Cortex of kidney (tissue), 1 donor: ENCODE results near the gene EQTN.

Source experiments
- DNase-seq: peaks from one replicate; lab custom pipeline; 2025; lab: John Stamatoyannopoulos, UW

Gene EQTN

DNA sequence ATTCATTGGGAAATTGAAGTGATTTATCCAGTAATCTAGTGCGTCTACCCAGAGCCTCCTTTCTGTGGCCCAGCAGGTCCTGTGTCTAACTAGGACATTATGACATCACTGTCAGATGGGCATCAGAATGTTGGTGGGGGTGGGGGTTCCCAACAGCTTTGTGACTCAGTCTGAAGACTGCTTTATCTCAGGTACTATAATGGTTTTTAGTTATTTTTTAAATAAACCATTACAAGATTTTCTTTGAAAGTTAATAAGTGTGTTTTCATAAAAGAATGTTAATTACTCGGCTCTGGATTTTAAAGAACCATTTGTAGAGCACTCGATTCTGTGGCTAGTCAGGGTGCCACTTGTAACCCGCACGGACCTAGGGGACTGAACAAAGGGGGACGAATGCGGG lies at the start of gene EQTN:
Gene EQTN (minus strand): TSS at position 101 of the 400 bp plus-strand sequence. CDS start 95 bp downstream, at position 6.
- no peak for DNase-seq

DNA sequence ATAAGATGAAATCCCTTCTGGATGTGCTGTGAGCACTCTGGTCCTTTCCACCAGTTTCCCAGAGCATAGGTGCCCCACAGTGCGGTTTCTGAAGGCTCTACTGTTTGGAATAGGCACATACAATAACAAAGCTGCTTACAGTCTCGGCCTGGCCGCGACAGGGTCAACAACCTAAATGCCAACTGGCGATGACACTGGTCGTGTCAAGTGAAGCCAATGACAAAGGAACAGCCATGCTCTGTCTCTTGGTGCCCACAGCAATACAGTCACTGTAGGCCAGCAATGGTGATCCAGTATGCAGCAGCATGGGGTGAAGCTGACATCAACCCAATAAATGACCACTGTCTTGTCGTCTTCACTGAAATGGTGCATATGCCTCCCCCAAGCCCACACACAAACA lies 47.8 kb upstream of the EQTN start:
- DNase-seq, result no peak

DNA sequence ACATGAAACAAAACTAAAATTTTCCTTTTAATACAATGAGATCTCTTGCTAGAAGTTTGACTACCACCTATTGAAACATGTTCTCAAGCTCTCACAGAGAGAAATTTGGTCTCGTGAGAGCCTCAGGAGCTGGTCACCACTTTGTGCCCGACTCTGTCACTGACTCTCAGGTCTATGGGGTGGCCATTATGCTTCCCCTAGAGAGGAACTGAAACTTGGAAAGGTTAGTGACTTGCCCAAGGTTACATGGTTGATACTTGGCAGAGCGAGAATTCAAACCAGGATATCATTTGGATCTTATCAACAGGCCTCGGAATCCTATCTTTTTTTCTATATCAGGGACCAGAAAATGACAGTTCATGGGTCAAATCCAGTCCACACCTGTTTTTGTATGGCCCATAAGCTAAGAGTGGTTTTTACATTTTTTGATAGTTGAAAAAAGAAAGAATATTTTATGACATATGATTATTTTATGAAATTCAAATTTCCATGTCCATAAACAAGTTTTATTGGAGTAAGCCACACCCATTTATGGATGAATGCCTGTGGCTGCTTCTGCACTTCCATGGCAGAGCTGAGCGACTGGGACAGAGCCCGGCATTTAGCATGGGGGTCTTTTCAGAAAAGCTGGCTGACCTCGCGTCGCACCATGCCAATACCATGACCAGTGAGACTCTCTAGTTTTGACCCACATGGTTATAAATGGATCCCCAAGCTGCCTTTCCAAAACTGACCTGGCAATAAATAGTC lies 44.8 kb upstream of the EQTN start:
- no peak for DNase-seq

DNA sequence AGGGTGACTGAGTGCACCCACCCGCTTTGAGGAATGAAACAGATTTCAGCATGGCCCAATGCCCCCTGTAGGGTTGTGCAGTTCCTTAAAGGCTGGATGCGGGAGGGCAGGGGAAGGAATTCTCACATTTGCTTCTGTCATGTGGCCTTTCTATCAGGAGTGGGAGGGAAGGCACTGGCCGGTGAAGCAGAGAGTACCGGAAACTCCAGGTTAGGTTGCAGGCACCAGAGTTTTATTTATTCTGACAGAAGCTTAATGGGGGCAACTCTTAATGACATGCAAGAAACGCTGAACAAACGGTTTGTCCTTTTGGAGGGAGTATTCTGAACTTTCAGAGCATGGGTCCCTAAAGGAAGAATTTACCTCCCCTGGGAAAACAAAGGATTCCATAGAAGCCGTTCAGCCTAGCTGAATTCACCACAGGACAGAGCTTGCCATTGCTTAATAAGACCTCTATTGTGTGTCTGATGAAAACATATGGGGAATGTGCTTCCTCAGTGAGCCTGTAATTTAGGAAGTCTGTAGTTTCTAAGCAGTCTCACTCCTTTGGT lies 44.1 kb upstream of the EQTN start:
- DNase-seq, result no peak

DNA sequence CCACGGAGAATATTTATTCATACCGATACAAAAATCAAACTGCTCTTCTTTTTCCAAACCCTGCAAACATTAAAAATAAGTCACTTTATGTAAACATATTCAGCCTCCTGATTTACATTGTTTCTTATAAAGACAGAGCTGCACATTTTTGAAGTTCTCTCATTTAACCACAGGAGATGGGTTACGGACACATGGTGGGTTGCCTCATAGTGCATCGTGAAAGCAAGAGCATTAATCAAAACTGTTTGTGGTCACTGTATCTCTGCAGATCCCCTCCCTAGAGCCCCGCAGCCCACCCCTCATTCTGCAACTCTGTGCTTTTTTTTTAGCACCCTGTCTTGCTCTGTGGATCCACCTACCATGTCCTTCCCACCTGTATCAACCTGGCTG lies 43.3 kb upstream of the EQTN start:
- no peak for DNase-seq

DNA sequence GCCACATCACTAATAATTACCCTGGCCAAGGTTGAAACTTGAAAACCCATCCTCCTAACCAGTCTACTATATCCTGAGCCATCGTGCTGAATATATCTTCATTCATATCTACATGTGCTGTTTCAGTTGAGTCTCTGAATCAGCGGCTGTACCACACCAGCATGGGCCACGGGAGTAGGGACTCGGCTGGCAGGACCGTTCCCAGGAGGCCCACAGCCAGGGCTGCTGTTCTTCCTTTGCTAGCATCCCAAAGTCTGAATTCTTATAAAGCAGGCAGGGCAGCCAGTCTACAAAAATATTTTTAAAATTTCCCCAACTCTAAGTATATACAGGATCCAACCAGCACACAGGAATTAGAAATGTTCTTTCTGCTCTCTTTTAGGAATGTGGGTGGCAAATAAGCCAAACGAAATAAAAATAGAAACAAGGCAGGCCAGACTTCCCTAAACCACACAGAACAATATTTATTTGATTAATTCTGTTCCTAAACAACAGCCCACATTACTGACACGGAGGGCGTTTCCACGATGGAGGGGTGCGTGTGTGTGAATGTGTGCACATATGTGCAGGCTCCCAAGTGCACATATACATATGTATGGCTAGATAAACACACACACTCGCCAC lies 42.8 kb upstream of the EQTN start:
- DNase-seq, result no peak

DNA sequence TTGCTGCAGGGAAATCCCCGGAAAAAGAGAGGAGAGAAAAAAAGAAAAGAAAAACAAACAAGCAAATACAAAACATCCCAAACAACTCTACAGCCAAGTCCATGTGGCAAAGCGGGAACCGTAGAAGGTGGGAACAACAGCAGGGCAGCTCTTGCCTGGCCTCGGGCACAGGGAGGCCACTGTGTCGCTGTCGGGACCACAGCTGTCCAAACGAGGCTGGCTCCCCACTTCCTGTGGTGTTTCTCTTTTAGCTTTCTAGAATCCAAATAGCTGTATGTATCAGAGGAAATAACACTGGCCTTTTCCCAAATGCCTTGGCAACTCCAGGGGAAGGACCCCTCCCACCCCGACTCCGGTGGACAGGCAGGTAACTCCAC lies 41.6 kb upstream of the EQTN start:
- no peak for DNase-seq

DNA sequence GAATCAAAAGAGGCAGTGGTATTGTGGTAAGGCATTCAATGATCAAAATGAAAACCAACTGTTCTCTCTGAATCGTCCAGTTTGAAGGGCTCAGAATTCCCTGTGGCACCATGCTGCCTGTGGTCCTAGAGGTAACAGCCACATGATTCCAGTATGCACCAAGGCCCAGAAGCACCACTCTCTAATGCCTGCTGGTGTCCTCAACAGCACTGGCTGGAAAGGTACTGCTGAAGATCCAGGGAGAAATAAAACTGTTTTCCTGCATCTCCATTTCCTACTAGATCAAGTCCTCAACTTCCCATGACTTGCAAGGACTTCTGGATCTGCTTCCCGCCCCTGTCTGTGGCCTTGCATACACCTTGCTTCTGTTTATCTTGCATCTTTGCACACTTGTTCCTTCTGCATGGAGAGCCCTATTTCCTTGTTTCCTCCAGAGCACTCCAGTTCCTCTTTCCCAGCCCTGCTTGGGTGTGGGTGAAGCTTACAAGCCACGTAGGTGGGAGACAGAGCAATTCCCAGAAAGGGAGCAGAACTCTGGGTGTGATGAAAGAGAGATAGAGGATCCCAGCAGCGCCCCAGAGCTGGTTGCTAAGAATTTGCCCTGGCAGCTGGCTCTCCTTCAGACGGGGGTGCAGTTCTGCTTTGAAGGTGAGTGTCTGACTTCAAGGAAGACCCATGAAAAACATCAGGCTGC lies 41.0 kb upstream of the EQTN start:
- no peak for DNase-seq

DNA sequence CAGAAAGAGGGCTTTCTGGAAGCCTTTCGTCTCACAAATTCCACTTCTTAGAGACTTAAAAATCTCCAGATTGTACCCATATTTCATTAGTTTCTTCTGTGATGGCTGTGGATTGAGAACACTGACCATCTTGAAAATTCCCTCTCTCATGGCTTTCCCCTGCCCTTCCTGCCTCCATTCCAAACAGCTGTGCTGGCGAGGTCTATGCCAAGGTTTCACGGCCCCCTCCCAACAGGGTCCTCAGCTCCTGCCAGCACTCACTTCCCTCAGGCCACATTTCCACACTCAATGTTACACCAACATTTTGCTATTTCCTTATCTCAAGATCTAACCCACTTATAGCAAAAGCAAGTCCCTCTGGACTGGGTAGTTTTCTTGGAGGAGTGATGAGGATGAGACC lies 40.3 kb upstream of the EQTN start:
- DNase-seq, result no peak

DNA sequence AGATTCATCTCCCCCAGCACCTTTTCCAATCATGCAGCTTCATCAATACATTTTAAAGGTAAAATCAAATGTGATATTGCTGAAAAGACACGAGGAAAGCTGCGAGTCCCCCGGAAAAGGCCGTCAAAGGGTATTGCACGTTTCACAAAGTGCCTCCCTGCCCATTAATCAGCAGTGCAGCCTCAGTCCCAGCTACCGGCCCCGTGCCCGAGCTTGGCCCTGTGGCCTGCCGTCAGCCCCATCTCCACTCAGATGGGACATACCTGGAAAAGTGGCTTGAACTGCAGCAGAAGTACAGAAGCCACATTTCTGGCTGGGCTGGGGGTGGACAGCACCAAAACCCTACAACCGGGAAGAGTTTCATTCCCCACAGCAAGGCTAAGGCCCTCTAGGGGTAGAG lies 39.9 kb upstream of the EQTN start:
- DNase-seq, result no peak

DNA sequence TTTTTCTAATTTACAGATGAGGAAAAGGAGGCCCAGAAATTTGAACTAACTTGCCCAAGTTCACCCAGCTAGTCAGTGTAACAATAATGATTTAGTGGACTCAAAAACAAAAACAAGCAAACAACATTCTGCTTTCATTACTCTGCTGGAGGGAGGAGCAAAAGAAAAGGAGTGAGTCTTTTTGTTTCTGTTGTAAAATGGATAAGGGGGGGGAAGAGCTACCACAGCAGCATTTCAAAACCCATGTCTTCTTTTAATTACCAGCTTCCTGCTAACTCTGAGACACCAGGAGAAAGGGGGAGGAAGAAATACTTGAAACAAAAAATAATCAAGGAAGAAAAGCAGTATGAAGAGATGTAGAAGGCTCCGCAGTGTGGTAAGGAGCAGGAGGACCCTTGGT lies 39.2 kb upstream of the EQTN start:
- DNase-seq, result no peak

DNA sequence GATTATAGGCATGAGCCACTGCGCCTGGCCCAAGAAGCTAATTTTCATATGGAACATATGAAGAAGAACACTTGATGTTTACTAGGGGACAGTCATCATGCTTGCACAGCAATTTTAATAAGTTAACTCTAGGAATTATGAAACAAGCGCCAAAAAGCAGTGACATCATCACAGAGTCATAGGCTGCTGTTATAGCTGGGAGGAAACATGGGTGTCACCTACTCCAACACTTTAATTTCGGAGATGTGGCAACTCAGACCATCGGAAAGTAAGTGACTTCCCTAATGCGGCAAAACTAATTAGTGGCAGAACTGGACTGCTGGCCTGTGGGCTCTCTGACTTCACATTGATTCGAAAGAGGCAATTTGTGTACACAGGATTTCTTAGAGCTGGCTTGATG lies 38.1 kb upstream of the EQTN start:
- DNase-seq, result no peak

DNA sequence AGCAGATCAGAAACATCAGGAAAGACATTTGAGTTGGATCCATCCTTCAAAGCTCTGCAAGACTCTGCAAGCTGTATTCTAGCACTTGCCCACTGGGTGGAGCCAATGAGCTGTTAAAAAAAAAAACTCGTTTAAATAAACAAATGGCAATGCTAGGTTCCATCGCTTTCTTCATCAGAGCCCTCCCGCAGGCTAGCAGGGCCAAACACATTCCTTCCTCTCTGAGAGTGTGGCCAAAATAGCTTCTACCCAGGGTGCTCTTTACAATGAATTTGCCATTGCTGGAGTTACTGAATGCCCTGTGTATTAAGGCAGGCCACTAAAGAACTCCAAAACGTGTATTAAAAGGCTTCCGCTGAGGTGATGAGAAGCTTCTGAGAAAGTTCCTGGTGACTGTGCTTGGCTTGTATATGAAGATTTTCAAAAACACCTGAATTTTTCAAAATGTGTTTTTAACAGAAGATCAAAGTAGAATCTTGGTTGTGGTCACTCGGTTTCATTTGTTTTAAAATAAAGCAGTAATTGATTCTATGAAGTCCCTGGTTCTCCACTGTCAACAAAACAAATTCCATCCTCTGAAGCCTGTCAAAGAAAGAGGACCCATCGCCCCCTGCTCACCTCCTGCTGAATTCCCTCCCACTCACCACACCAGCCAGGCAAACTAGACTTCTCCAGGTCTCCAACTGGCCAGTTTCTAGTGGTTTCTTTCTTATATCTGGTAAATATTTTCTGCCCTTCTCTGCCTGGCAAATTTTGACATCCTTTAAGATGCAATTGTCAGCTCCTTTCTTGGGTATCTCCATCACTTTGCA lies 36.5 kb upstream of the EQTN start:
- no peak for DNase-seq

DNA sequence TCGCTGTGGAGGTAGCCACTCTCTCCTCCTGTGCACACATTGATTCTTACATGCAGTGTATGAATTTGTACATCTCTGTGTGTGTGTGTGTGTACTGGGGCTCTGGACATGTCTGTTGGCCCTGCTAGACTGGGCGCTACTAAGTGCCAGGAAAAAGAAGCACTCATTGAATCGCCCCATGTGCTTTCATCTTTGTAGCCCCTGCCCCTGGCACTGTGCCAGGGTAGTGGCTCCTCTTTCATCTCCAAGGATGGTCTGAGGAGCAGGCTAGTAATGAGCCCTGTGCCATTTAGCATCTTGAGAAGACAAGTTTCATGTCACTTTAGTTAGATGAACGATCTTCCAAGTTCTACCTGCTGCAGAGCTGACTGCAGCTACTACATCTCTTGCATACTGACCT lies 34.4 kb upstream of the EQTN start:
- DNase-seq, result no peak

DNA sequence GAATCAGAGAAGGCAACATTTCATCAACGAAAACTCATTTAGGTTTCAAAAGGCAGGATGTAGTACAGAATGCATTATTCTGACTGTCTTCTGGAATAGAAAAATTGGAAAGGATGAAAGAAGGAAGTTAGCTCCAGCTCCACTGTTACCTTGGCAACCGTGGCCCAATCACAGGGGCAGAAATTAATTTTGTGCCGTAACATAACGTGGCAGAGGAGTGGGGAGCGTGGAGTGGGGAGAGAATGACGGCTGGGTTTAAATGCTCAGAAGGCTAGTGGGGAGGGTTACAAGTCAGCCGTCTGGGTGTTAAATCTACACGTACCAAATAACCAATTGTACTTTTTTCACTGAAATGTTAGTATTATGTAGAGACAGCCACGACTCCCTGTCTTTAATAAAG lies 32.3 kb upstream of the EQTN start:
- no peak for DNase-seq

DNA sequence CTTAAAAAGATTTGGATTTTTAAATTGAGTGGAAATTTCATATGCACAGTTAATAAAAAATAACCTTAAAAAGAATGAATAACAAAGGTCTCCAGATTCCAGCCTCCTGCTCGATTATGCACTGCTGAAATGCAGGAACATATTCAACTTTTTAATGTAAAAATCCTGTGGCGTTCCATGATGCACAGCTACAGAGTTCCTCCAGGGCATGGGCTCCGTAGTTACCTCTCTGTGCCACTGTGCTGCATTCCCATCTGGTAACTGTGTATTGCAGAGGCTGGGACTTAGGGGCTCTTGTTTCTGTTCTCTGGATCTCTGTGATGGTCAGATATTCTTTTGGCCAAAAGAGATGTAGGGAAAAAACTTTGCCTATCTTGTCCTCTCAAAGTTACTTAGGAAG lies 31.5 kb upstream of the EQTN start:
- no peak for DNase-seq

DNA sequence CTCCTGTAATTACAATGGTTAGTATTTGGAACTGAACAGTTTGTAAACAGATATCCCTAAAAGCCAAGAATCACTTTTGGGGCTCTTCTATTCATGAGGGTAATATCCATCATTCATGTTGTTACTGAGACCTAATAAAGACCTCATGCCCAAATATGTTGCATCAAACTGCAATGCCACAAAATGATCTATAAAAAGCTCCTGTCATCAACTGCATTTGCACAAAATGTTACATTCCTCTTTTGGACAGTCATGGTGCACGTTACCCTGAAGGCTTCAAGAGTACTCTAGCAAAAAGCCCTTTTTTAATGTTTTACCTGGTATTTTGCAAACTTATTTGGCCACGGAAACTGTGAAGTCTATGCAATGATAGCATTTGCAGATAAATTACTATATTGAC lies 14.2 kb upstream of the EQTN start:
- no peak for DNase-seq

DNA sequence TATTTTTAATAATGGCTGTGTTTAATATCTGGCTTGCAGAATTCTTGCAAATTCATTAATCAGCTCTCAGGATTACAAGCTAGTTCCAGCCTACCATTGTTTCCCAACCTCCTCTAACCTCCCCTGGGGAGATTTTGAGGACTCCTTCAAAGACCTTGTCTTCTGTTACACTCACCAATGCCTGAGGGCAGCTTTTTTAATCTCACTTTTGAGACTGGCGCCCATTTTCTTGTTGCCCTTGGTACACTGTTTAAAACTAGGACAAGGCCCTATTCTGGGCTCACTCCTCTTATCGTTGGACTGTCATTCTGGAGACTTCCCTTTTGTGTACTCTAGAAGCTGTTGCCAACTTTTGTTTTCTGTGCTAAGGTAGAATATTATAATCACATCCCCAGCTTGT lies 13.6 kb upstream of the EQTN start:
- no peak for DNase-seq

DNA sequence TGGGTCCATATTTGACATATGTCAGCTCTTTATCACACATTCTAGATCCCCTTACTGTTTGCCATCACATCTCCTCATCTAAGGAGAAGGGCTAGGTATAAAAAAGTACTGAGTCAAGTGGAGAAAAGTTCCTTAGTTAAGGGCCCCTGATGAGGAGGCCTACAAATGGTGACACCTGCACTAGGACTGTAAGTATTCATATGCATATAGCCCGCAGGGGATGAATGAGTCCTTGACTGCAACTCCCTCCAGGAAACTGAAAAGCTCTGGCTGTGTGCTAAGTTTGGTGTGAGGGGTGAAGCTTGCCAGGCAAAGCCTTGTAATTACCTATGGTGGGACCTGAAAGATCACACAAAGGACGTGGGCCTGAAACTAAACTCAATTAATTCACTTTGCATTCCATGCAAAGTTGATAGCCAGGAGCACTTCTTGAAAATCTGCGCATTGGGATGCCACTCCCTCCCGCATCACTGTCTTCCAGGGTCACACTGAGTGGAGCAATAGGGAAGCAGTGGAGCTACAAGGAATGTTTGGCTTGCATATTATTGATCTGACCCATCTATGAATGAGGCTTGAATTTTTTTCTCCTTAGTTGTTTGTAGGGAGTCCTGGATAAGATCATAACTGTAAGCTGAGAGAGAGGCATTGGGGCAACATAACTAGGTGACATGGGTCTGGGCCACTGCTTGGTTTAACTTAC lies 11.9 kb upstream of the EQTN start:
- DNase-seq, result no peak

DNA sequence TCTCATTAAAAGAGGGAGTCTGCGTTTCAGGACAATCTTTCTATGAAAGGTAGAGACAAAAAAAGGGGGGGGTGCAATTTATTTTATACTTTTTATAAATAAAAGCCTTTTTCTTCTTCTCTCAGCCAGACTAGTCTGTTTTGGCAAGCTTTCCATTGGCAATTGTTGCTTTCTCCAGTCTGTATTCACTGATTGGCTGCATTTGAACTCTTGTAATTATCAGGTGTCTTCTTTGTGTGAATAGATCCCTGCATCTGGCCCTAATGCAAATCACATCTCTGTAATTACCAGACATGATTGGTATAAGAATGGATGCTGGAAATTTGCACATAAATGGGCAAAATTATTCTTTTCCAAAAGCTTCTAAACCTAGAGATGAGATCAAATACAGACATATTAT lies 7.6 kb upstream of the EQTN start:
- DNase-seq, result no peak

DNA sequence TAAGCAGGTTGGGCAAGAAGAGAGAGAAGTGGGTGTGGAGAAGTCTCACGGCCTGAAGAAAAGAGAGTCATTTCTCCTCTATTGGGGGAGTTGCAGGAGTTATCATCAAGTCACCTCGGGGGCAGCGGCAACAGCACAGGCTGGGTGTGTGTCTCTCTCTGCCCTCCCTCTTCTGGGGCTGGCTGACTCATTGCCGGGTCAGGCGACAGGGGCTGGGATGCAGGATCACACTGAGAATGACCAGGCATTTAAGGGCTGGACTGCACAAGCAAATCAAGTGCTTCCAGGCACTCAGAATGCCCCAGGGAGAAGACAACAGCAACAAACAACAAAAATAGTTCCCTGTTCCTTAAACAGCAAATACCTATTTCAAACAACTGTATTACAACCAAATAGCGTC lies 6.3 kb upstream of the EQTN start:
- DNase-seq, result no peak

DNA sequence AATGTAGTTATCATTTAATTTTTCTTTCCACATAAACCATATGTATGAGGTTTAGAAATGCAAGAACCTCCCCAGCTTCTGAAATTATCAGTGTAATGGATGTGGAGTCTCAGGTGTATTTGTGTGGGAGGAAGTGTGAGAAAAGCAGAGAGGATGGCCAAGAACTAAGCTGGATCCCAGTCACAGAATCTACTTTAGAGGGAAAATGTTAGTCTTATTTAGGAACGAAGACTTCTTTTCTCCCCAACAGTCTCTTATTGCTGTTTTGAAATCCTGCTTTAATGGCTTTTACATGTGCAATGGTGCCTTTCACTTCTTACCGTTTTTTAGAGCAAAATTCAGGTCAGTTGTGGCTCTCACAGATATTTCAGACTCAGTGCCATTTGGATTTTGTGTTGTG lies 3.0 kb downstream of the EQTN start:
- no peak for DNase-seq
